AG04450 (cell line): ENCODE results near the gene COL6A2. TPM values are rescaled to one million over a fixed set of nuclear protein-coding genes. Genes with fewer than 3 reads are reported as not detected.

Experiments
- CTCF ChIA-PET: fragments of 300-600, 350-600 bp; formaldehyde crosslinking; extraction: SDS; loops from one replicate; lab custom pipeline; 2022; ENCODE audit warnings: antibody characterized with exemption, inconsistent platforms; lab: Charles Lee
- POLR2A ChIA-PET: fragments of 350-600 bp; formaldehyde crosslinking; extraction: SDS; loops from one replicate; lab custom pipeline; 2021; ENCODE audit warnings: antibody characterized with exemption, inconsistent platforms; lab: Yijun Ruan, JAX
- DNase-seq: peaks from one replicate; pipeline ENCODE4 v3.0.0-alpha.2; 2011; ENCODE audit warnings: low read depth, low spot score
- H3K27ac ChIP-seq: one replicate; pipeline ENCODE4 v1.5.1; 2012; ENCODE audit warnings: low read depth, low read length, control low read depth
- H3K27me3 ChIP-seq: one replicate; pipeline ENCODE4 v1.6.0; 2012; ENCODE audit warnings: low read length; ENCODE audit not compliant: control insufficient read depth, insufficient read depth
- H3K4me3 ChIP-seq: 2 replicates; pipeline ENCODE4 v1.5.1; 2011; ENCODE audit warnings: mild to moderate bottlenecking, low read depth, low read length, control low read depth
- H3K9me3 ChIP-seq: 2 replicates; pipeline ENCODE4 v1.5.1; 2012; ENCODE audit warnings: low read length; ENCODE audit not compliant: control insufficient read depth, insufficient read depth
- polyA plus RNA-seq: library from polyadenylated mRNA; depleted of rRNA; stranded (reverse); fragments of >200 nt; gene quantifications from 2 replicates; pipeline ENCODE4 v1.2.3, GENCODE V29; 2011
- TF ChIP-seq, protein P1 (sequence below): IDR thresholded peaks from 2 replicates; pipeline ENCODE4 v1.5.1; 2011; ENCODE audit warnings: low read depth, low read length, control low read depth, inconsistent platforms

The COL6A2 gene
- polyA plus RNA-seq, 1 experiment: 454 TPM

DNA sequence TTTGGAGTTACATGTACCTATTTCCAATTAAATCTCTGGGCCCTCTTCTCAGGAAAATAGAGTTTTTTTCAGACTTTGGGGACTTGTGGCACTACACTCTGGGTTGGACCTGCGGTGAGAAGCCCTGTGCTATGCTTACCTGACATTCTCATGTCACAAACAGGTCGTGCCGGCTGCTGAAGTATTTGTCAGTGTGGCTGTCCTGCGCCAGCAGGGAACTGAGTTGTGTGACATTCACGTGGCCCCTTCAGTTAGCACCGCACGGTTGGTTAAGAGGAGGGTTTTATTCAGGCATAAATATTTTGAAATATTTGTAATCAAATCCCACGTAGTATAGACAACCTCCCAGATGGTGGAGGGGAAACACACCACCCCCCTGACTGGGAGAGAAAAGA lies 6.3 kb upstream of the COL6A2 start:
- TF ChIP-seq, protein P1, sequence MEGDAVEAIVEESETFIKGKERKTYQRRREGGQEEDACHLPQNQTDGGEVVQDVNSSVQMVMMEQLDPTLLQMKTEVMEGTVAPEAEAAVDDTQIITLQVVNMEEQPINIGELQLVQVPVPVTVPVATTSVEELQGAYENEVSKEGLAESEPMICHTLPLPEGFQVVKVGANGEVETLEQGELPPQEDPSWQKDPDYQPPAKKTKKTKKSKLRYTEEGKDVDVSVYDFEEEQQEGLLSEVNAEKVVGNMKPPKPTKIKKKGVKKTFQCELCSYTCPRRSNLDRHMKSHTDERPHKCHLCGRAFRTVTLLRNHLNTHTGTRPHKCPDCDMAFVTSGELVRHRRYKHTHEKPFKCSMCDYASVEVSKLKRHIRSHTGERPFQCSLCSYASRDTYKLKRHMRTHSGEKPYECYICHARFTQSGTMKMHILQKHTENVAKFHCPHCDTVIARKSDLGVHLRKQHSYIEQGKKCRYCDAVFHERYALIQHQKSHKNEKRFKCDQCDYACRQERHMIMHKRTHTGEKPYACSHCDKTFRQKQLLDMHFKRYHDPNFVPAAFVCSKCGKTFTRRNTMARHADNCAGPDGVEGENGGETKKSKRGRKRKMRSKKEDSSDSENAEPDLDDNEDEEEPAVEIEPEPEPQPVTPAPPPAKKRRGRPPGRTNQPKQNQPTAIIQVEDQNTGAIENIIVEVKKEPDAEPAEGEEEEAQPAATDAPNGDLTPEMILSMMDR: no peak

DNA sequence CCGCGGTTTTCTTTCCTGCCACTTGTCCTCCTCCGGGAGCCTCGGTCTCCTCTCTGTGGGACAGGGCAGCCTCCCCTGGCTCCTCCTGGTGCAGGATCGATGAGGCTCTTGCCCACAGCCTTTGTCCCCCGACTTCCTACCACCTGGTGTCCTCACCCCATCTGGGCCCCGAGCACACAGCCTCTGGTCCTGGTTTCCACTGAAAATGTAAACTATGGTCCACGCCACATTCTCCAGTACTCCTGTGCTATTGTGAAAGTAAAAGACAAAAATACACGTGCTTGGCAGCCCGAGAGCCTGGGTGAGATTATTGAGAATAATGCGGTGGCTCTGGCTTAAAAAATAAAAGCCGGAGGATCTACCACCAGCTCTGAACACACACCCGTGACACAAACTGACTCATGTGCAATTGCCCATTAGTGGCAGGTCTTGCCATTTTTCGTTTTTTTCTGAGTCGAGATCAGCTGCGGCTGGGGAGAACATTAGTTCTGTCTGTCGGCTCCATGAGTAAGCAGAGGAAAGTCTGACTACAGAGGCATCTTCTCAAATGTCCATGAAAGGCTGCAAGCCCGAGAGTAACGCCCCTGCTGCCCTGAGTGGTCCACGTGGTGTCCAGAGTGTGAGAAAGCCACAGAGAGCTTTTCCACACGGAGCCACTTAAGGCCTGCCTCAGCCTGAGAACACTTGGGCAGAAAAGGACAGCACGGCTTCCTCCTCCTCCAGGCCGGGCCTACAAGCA lies 5.7 kb upstream of the COL6A2 start:
- Histone ChIP-seq H3K27me3 (no peaks in the 10 kb centered on the region), H3K4me3 (peak overlapping the region; percentile 54), H3K9me3 (peaks cover 12% of the 10 kb centered on the region), H3K27ac (peak overlapping the region; percentile 100)
- peak; percentile 96 for DNase-seq
- TF ChIP-seq, protein P1: no peak
- ChIA-PET CTCF (interaction anchor here (0.5 to 1.3 kb wide), 3 partner anchors 56 to 184 kb away, joined by 3 to 5 read pairs (median 5); no protein-coding TSS in a partner anchor), POLR2A (interaction anchor here (1.1 to 1.9 kb wide), 13 partner anchors 13 to 119 kb away, joined by 3 to 17 read pairs (median 6); partner anchors contain the start of gene COL6A1)

More for the DNA sequence above, 6.3 kb upstream of the COL6A2 start:
- ChIA-PET CTCF (no interaction called here), POLR2A (interaction anchor here (1.1 to 1.9 kb wide), 10 partner anchors 25 to 118 kb away, joined by 3 to 17 read pairs (median 8); partner anchors contain the start of gene COL6A1)
- H3K9me3 ChIP-seq: peaks cover 15% of the 10 kb centered on the region
- H3K27ac ChIP-seq: peak overlapping the region; percentile 100
- H3K27me3 ChIP-seq: no peaks in the 10 kb centered on the region
- DNase-seq: no peak
- peak overlapping the region; percentile 54 for H3K4me3 ChIP-seq

DNA sequence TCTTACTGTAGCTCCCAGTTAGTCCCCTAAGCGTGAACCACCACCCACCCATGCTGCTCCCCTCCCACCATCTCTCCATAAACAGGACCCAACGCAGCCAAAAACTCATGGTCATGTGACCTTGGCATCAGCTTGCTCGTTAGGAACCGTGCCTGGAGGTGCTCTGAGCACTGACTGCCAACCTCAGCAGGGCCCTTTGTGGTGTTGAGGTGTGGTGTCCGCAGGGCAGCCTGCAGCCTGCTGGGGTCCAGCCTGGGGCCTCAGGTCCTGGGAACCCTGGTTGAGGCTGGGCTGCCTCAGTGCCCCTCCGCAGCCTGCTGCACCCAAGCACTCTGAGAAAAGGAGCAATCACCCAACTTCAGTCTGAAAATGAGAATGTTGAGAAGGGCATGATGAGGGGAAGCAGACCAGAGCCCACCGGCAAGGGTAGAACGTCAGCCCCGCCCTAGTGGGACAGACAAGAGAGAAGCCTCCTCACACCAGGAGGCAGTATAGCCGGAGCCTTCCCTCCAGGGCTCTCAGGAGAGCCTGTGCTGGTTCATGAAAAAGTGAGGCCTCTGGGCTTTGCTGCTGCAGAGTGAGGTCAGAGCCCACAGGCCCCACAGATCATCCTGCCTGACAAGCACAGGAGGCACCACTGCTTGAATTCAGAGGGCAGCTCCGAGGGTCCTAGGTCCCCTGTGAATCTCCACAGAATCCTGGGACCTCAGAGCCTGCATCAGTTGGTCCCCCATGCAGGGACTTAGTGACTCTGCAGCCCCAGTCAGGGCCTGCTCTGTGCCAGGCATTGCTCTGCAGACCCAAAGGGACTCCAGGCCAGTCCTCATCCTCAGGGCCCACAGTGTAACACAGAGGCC lies 4.9 kb upstream of the COL6A2 start:
- no peaks in the 10 kb centered on the region for H3K27me3 ChIP-seq
- DNase-seq: no peak
- TF ChIP-seq, protein P1: peak; percentile 34
- peaks cover 10% of the 10 kb centered on the region for H3K9me3 ChIP-seq
- CTCF ChIA-PET: interaction anchor here (0.5 to 1.3 kb wide), 3 partner anchors 55 to 183 kb away, joined by 3 to 5 read pairs (median 5); no protein-coding TSS in a partner anchor
- H3K4me3 ChIP-seq: peak overlapping the region; percentile 18
- POLR2A ChIA-PET: interaction anchor here (1.1 to 1.9 kb wide), 13 partner anchors 14 to 120 kb away, joined by 3 to 17 read pairs (median 6); partner anchors contain the start of gene COL6A1
- H3K27ac ChIP-seq: peak overlapping the region; percentile 100

DNA sequence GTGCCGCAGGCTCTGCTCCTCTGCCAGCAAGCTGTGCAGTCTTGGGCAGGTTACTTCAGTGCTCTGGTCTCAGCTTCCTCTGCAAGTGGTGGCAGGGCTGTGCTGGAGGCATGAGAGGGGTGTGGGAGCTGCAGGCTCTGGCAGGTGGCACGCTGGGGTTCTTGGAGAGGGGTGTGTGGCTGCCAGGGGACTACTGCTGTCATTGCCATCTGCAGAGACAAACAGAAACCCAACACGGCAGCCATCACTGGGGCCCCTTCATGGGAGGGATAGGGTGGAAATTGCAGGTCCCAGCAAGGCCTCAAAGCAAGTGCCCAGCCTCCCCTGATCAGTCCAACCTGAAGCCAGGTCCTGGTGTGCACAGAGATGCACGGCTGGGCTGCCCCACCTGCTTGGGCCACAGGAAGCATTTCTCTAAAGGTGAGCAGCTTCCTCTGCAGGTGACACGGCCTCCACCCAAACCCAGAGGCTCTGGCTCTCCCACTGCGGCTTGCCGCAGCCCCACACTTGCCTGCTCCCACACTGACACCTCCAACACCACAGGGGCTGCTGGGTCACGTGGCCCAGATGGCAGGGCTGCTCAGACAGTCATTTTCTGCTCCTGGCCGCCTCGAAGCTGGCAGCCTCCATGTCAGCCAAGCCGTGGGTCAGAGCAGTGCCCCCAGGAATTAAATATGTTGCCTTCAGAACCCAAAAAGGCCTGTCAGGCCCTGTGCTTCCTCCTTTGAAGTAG lies 4.1 kb upstream of the COL6A2 start:
- DNase-seq: no peak
- Histone ChIP-seq H3K27ac (peak overlapping the region; percentile 100), H3K27me3 (no peaks in the 10 kb centered on the region), H3K4me3 (no peak overlapping the region), H3K9me3 (peaks cover 10% of the 10 kb centered on the region)
- POLR2A ChIA-PET: interaction anchor here (1.5 to 1.9 kb wide), 3 partner anchors 15 to 112 kb away, joined by 6 to 17 read pairs (median 8); partner anchors contain the start of gene COL6A1
- TF ChIP-seq, protein P1: no peak
- CTCF ChIA-PET: no interaction called here
